AG09319 (cell line): ENCODE results near the gene SCLT1.

Experiments used
- DNase-seq: peaks from one replicate; pipeline ENCODE4 v3.0.0-alpha.2; 2010; ENCODE audit warnings: low read depth; ENCODE audit errors: extremely low read depth
- TF ChIP-seq, protein P1 (sequence below): IDR thresholded peaks from 2 replicates; pipeline ENCODE4 v1.5.1; 2011; ENCODE audit warnings: low read depth, mild to moderate bottlenecking, inconsistent platforms, low read length, moderate library complexity

Gene SCLT1

GRCh38 chr4:128915544-128915943 lies 177.8 kb downstream of the SCLT1 start:
- no peak for DNase-seq
- TF ChIP-seq, protein P1, sequence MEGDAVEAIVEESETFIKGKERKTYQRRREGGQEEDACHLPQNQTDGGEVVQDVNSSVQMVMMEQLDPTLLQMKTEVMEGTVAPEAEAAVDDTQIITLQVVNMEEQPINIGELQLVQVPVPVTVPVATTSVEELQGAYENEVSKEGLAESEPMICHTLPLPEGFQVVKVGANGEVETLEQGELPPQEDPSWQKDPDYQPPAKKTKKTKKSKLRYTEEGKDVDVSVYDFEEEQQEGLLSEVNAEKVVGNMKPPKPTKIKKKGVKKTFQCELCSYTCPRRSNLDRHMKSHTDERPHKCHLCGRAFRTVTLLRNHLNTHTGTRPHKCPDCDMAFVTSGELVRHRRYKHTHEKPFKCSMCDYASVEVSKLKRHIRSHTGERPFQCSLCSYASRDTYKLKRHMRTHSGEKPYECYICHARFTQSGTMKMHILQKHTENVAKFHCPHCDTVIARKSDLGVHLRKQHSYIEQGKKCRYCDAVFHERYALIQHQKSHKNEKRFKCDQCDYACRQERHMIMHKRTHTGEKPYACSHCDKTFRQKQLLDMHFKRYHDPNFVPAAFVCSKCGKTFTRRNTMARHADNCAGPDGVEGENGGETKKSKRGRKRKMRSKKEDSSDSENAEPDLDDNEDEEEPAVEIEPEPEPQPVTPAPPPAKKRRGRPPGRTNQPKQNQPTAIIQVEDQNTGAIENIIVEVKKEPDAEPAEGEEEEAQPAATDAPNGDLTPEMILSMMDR = no peak

DNA sequence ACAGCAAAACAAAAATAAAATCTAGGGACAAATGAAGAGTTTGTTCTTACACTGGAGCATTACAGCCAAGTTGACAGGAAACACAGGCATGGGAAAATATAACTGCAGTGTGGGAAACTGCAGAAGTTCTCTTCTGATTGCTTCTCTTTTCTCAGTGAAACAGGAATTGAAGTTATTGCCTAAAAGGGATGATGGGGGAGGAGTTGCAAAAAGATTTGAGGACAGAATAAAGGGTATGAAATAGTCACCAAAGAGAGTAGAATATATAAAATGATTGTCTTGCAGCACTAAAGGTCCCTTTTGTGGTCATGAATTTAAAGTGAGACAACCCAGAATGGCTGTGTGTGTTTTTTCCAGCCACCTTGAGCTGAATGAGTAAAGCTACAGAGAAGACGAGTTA lies 180.1 kb downstream of the SCLT1 start:
- TF ChIP-seq, protein P1 = no peak
- DNase-seq = no peak

- no peak for DNase-seq
- TF ChIP-seq, protein P1 = no peak
Measured at GRCh38 chr4:128908735-128909134, 184.6 kb downstream of the SCLT1 start.

DNA sequence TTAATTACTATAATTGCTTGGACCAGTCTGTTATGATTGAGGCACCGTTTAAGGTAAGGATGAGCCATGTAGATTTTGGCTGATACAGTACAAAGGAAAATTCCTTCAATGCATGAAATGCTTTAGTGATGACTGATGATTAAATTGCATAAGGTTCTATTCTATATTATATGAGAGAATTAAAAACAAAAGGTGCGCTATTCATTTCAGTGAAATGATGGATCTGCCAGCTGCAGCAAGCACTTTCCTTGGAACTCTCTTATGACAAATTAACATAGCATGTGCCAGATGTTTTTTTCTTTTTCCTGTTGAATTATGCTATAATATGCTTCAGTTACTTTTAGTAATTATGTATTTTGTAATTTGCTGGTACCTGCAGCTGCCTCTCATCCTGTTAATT lies 185.4 kb downstream of the SCLT1 start:
- no peak for DNase-seq
- TF ChIP-seq, protein P1 = no peak

- TF ChIP-seq, protein P1 = no peak
- no peak for DNase-seq
Measured at GRCh38 chr4:128906581-128906980, 186.8 kb downstream of the SCLT1 start.

DNA sequence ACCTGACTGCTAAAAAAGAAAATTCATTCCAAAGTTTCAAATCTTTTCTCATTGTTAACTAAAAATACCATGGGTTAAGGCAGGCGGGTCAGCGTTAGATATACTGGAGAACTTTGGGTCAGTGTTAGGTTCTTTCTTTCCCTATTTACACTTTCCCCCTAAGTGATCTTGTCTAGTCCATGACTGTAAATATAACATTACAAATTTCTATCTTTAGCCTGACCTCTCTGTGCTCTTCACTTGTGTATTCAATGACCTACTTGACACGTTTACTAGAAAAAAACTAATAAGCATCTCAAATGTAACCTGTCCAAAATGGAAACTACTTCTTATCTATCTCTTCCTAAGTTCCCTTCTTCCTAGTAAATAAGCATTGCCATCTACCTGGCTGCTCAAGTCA lies 188.5 kb downstream of the SCLT1 start:
- TF ChIP-seq, protein P1 = no peak
- DNase-seq = no peak

DNA sequence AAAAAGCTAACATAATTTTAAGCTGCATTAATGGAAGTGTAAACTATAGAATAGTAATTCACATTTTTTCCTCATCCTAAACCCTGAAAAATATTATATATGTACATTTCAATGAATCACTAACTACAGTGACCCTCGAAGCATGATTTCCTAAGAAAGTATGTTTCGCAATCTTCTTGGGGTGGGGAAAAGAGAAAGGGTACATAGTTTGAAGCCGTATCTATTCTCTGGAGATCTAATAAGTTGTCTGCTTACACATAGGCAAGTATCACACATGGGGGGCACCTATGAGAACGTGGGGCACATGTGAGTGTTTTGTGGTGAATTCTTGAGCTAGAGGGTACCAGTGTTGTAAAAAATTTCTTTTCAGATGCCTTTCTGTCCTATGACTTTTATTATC lies 212.7 kb downstream of the SCLT1 start:
- TF ChIP-seq, protein P1 = no peak
- DNase-seq = no peak

GRCh38 chr4:128879971-128880370 lies 213.4 kb downstream of the SCLT1 start:
- DNase-seq = no peak
- TF ChIP-seq, protein P1 = no peak
